Measurements from ENCODE around the gene ZNF654. TPM values are rescaled to one million over a fixed set of nuclear protein-coding genes. Genes with fewer than 3 reads are reported as not detected.

ZNF654 gene
- polyA plus RNA-seq, 1 of the 3 experiments (the other 2 are of a cell fraction), result 1.6 TPM

- 43% methylated on average over 5 of the region's 5 CpGs for WGBS (ENCODE audit: low lambda C conversion rate)
- POLR2A ChIA-PET, result interaction anchor here (0.6 to 0.7 kb wide), 2 partner anchors 55 to 112 kb away, joined by 3 read pairs; partner anchors contain the start of genes CGGBP1 and ZNF654
- Histone ChIP-seq H3F3A (replicated peaks; ENCODE audit: insufficient read depth) (peaks cover 16% of the 10 kb centered on the region), H3K27ac (ENCODE audit: low read depth in 2 of 2, low read length in 1 of 2) (0 out of 4 replicates have a peak overlapping the region, but pooled peaks of 1 of the 2 experiments have one; percentile 9), H3K4me3 (ENCODE audit: low read depth in 2 of 2, low read length in 1 of 2) (no peak overlapping the region; a peak in 1 of 4 replicates), H4K20me1 (ENCODE audit: insufficient read depth) (0 out of 2 replicates have a peak, but pooled peaks cover 5% of the 10 kb centered on the region), H3K9ac (no peak overlapping the region), H3K9me3 (no peaks in the 10 kb centered on the region), H3K9me2 (no peaks in the 10 kb centered on the region), H3K36me3 (replicated peaks in 1 of 2; ENCODE audit: control insufficient read depth in 1 of 2, insufficient read depth in 2 of 2, low read length in 1 of 2) (peaks cover 10 to 17% of the 10 kb centered on the region in 2 experiments), H3K4me2 (no peak overlapping the region), H3K4me1 (ENCODE audit: control insufficient read depth in 1 of 2, insufficient read depth in 2 of 2, low read depth in 1 of 2, low read length in 1 of 2) (peaks cover 0 to 9% of the 10 kb centered on the region in 2 experiments; a peak in 1 of 4 replicates), H3K27me3 (ENCODE audit: insufficient read depth) (no peaks in the 10 kb centered on the region), H3K79me2 (ENCODE audit: insufficient read depth) (peaks cover 33% of the 10 kb centered on the region), H2AFZ (ENCODE audit: low read depth) (no peak overlapping the region)
- peak; percentile 37 for DNase-seq
- CTCF ChIA-PET, result interaction anchor here (0.6 to 3.2 kb wide), 36 partner anchors 8 to 763 kb away, joined by 3 to 31 read pairs (median 4); partner anchors contain the start of gene CGGBP1
- TF ChIP-seq CTCF (IDR thresholded peaks at IDR 0.05) (peak; percentile 86), RAD21 (IDR thresholded peaks at IDR 0.05; ENCODE audit: low read length) (peak; percentile 80), SMC3 (IDR thresholded peaks at IDR 0.05; ENCODE audit: low read depth, low read length) (peak; percentile 40; the same call in 1 of the 2 replicates), GATA2 (CRISPR knock-in tag; IDR thresholded peaks at IDR 0.05) (no peak), EZH2phosphoT487 (IDR thresholded peaks at IDR 0.05; ENCODE audit: borderline replicate concordance, low read depth) (no peak), USF1 (IDR thresholded peaks at IDR 0.05; ENCODE audit: borderline replicate concordance, low read depth) (no peak), EP300 (IDR thresholded peaks at IDR 0.05; ENCODE audit: borderline replicate concordance in 1 of 2, low read depth in 1 of 2, low read length in 1 of 2) (no peak), IRF3 (IDR thresholded peaks at IDR 0.05; ENCODE audit: low read depth, low read length) (no peak)
Measured at GRCh38 chr3:88113311-88114162, 54.5 kb downstream of the ZNF654 start.

Data from SK-N-SH (cell line).